Gastroesophageal sphincter (tissue), 3 donors: ENCODE data around the gene CYB561A3.

Experiments used
- EP300 ChIP-seq: sonication (generic); formaldehyde crosslinking; IDR thresholded peaks from one replicate; pipeline ENCODE4 v1.6.1; 2017; ENCODE audit warnings: antibody characterized with exemption, mild to moderate bottlenecking
- POLR2A ChIP-seq, 2 donors: fragments of 450-650 bp; IDR thresholded peaks; one replicate each; pipeline ENCODE4 v1.6.1; 2017; ENCODE audit warnings: antibody characterized with exemption in 2 of 2, mild to moderate bottlenecking in 2 of 2, moderate library complexity in 1 of 2
- POLR2AphosphoS5 ChIP-seq: sonication (generic); formaldehyde crosslinking; IDR thresholded peaks from one replicate; pipeline ENCODE4 v1.6.1; 2017; ENCODE audit warnings: antibody characterized with exemption
- TF ChIP-seq, protein P1 (sequence below), 4 experiments: fragments of 200-600 bp in 2 of 4; fragments of 450-650 bp in 2 of 4; sonication (generic) in 1 of 4; IDR thresholded peaks; one replicate each; pipeline ENCODE4 v1.5.1; 2017 to 2019; ENCODE audit warnings: antibody characterized with exemption in 4 of 4, mild to moderate bottlenecking in 2 of 4, moderate library complexity in 2 of 4

DNA sequence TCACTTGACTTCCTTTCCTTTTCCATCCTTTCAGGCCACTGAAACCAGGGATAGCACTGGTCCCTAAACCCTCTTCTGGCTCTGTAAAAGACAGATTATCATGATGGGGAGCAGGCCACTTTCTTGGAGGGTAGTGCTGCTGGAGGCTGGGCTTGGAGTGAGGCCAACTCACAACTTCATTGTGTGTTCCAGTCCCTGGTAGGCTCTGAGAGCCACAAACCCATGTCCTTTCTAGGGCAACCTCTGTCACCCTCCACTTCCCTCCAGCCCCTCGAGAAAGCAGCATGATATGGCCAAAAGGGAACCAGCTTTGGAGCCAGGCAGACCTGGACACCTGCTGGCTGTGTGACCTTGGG is 26.3 kb downstream of the CYB561A3 start:
- TF ChIP-seq, protein P1, sequence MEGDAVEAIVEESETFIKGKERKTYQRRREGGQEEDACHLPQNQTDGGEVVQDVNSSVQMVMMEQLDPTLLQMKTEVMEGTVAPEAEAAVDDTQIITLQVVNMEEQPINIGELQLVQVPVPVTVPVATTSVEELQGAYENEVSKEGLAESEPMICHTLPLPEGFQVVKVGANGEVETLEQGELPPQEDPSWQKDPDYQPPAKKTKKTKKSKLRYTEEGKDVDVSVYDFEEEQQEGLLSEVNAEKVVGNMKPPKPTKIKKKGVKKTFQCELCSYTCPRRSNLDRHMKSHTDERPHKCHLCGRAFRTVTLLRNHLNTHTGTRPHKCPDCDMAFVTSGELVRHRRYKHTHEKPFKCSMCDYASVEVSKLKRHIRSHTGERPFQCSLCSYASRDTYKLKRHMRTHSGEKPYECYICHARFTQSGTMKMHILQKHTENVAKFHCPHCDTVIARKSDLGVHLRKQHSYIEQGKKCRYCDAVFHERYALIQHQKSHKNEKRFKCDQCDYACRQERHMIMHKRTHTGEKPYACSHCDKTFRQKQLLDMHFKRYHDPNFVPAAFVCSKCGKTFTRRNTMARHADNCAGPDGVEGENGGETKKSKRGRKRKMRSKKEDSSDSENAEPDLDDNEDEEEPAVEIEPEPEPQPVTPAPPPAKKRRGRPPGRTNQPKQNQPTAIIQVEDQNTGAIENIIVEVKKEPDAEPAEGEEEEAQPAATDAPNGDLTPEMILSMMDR (IDR thresholded peaks at IDR 0.05): no peak
- TF ChIP-seq EP300: no peak
- TF ChIP-seq POLR2A (IDR thresholded peaks at IDR 0.05): no peak
- TF ChIP-seq POLR2AphosphoS5: no peak
